HG03460 (cell line): ENCODE results near the gene DET1.
"Not testable (repeated sequence)": the region's sequence is repeated elsewhere in the genome, so short reads cannot be mapped to it uniquely, and the experiment has no call there.

Experiments used
- ATAC-seq: cut with Tn5 transposase; IDR thresholded peaks from one replicate; pipeline ENCODE4 v1.9.1; 2021; ENCODE audit not compliant: unreplicated experiment

Gene DET1

DNA sequence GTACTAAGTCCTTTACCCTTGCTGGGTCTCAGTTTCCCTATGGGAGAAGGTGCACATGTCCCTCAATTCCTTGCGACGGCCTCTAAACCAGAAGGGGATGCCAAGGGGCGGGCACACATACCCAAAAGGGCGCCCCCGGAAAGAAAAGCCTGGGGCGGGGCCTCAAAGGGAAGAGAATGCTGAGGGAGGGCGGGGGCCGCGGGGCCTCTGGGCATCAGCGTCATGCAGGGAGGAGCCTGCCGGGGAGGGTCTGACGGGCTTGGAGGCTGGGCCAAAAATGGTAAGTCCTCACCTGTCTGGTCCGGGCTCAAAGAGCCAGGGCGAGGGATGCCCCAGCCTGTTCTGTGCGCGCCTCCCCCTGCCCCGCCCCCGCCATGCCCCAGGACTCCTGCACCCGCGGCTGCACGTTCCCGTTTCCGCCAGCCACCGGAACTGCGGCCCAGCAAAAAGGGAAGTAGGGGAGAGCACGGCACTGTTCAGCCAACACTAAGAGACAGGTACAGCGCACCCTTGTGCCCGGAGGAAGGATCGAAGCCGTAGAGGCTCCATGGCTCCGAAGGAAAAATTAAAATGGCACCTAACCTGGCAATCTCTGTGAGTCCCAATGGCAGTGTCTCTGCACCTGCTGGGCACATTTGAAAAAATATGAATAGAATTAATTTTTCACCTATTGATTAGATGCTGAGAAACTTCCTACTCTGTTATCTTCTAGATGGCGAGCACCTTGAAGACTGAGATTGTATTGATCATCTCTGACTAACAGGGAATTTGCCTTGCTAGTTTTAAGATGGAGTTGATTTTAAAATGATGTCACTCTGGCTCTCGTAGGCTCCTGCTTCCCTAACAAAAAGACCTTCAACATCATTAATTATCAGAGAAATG is at the start of gene DET1:
DET1 (minus strand) TSS at position 434 of the 882 bp plus-strand sequence. CDS start 14,976 bp downstream, outside the sequence.
- peak; percentile 98 for ATAC-seq

DNA sequence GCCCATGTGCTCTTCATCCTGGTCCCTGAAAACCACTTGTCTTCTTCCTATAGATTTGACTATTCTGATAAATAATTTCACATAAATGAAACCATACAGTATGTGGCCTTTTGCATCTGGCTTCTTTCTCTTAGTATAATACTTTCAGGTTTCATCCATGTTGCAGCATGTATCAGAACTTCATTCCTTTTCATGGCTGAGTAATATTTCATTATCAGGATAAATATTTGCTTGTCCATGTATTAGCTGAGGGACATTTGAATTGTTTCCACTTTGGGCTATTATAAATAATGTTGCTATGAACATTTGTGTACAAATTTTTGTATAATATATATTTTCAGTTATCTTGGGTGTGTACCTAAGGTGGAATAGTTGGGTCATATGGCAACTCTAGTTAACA is 44.9 kb upstream of the DET1 start:
- ATAC-seq, result no peak

DNA sequence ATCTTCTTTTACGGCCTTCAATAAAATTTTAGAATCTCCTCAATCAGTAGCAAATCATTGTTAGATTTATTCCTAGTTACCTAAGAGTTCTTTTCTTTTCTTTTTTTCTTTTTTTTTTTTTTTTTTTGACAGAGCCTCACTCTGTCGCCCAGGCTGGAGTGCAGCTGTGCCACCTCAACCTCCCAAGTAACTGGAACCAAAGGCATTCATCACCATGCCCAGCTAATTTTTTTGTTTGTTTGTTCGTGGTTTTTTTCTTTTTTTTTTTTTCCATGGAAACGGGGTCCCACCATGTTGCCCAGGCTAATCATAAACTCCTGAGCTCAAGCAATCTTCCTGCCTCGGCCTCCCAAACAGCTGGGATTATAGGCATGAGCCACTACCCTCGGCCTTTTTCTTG is 44.3 kb upstream of the DET1 start:
- ATAC-seq, result no peak

DNA sequence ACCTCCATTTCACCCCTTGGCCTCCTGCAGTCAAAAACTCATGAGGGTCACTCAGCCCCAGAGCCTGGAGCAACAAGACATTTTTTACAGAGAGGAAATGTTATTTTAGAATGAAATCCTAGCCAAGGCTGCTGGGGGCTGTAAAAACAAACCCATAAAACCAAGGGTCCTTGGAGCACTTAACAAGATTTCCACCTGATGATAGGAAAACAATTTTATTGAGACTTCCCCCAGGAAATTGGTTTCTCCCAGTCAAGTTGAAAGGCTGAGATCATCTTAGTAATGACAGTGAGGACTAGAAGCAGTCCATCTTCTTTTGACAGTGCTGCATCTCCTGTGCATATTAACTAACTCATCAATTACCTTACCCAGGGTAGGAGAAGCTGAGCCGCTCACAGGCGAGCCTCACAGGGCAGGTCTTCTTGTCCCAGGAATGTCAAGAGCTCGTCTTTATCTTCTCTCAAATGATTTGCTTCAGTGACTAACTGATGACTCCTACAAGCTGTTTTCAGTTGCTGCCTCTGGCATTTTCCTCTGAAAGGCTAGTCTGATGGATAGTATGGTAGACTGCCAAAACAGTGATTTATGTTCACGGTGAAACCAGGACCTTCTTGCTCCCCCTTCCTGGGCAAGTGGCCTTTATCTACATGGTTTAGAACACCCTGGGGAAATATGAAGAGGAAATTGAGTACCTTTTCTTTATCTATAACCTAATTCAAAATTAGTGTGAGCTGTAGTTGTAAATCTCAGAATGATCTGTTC is 40.1 kb upstream of the DET1 start:
- ATAC-seq, result no peak

DNA sequence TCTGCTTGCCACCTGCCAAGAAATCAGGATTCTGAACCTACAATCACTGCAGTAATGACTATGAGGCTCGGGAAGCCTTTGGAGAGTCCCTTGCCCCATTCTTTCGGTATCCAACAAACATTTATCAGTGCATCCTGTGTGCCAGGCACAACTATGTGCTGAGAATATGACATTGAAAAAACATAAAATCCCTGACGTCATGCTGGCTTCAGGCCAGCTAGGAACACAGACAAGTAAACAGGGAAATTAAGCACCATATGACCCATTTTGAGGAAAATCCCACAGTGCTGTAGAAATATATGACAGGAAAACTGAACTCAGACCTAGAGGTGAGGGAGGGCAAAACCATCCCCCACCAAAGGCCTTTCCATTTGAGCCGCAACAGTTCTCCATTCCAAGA is 34.1 kb upstream of the DET1 start:
- ATAC-seq, result no peak

DNA sequence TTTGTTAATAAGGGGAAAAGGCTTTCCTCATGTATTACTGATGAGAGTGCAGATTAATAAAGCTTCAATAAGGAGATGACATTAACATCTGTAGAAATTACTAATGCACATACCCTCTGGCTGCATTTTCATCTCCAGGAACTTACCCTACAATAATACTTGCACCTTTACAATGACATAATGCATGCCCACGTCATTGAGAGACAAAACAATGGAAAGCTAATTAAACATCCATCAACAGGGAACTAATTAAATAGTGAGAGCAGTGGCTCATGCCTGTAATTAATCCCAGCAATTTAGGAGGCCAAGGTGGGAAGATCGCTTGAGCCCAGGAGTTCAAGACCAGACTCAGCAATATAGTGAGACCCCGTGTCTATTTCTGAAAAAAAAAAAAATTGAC is 32.8 kb upstream of the DET1 start:
- no peak for ATAC-seq

DNA sequence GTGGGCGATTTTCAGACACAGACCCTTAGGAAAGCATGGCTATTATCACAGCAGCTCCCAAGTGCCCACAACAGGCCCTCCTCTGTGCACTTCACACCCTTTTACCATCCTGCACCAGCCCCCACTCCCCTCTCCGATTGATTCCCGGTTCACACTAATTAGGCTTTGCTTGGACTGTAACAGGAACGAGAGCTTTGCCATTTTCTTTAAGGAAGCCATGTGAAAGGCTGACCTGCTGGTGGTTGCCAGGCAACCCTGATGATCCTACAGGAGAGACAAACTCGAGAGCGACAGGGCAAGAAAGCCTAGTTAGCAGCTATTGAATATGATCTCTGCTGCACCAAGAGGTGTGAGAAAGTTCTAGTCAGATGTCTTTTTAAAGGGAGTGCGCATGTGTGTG is 28.2 kb upstream of the DET1 start:
- no peak for ATAC-seq

DNA sequence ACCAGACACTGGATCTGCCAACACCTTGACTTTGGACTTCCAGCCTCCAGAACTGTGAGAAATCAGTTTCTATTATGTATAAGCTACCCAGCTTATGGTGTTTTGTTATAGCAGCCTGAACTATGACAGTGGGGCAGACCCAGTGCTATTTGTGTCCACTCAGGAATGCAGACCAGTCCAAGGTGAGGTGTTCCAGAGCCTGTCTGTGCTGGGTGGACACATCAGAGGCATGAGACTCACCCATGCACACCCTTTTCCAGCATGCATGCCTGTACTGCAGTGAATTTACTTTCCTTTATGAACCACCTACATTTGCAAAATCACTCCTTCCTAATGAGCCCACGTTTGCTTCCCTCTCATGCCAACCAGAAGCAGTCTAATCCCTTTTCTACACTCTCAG is 27.6 kb upstream of the DET1 start:
- ATAC-seq, result no peak

DNA sequence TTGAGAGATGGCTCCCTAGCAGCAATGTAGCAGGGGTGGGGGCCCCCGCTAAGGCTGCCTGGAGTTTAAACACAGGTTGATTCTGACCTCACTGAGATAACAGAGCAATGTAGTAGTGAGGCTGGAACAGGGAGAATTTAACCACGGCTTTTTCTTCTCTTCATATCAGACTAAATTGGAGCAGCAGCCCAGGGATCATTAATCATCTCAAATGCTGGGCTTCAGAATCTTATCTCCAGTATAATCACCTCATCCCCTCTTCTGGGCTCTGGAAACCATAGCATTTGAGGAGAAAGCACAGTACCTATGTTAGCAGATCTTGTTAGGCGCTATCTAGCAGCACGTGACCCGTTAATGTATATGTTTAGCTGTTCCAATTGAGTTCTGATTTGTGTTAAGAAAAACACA is 25.4 kb upstream of the DET1 start:
- no peak for ATAC-seq

DNA sequence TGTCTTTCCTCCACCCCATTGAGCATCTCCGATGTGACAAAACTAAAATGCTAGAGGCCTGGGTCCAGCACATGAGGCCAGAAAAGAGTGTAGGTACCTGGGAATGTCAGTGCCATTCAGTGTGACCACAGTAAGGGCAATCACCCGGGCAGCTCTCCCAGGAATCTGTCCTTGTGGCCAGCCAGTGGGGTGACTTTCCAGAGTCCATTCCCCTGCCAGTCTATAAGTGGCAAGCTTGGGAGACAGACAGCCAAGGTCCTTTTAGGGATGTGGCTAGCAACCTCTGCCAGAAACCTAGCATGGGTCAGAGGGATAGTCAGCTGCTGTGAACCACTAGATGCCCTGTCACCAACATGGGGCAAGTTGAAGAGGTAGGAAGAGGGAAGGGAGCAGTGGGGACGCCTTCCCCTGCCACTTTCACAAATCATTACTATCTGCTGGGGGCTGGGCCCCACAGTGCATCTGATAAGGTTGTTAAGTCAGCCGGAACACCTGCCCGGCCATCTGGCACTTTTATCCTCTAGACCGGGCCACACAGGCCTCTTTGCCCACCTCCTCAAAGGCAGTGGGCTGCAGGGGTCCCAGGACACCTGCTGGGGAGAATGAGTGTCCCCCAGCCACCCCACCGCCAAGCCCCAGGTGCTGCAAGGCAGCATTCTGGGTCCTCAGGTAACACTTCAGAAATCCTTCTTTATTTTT is 24.8 kb upstream of the DET1 start:
- no peak for ATAC-seq

DNA sequence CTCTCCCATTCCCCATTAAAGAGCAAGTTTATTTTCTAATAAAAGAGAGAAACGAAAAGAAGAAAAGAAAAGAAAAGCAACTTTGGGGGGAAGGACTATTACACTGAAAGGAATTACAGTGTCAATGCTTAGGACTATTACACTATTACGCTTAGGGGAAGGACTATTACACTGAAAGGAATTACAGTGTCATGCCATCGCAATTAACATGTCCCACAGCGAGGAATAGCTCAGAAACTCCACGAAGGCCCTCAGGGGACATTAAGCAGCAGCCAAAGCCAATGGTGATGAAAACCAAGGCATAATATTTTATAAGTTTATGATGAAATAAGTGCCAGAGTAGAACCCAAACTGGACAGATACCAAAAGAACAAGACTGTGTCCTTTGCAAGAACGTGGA is 22.1 kb upstream of the DET1 start:
- no peak for ATAC-seq

DNA sequence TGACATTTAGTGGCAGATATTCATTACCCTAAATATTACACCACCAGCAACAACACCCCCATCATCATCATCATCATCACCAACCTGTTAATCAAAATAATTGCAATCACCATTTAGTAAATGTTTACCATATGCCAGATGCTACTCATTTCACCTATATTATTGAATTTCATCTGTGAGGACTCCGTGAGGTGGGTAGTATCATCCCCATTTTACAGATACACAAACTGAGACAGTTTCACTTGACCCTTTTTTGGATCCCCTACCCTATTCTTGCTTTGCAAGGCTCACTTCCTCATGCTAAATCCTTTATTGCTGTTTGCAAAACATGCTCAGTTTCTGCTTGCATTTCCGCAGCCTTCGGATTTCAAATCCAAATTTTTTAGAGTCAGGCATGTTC is 18.3 kb upstream of the DET1 start:
- no peak for ATAC-seq

DNA sequence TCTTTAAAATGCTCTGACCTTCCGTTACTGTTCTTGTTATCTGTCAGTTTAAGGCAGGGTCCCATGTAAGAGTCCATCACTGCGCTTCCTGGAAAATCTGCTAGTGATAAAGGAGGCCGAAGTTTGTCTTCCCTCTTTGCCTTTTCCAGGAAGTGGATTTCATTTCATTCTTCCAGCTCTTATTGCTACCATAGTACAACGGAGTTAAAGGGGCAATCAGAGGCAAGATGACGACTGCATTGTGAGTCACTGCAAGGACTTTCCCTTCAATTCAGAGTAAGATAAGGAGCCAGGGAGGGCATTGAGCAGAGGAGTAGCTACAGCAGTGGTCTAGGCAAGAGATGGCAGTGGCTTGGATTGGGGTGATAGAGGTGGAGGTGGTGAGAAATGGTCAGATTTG is 17.2 kb upstream of the DET1 start:
- ATAC-seq, result no peak

DNA sequence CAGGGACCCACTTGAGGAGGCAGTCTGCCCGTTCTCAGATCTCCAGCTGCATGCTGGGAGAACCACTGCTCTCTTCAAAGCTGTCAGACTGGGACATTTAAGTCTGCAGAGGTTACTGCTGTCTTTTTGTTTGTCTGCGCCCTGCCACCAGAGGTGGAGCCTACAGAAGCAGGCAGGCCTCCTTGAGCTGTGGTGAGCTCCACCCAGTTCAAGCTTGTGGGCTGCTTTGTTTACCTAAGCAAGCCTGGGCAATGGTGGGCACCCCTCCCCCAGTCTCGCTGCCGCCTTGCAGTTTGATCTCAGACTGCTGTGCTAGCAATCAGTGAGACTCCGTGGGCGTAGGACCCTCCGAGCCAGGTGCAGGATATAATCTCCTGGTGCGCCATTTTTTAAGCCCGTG is 13.1 kb upstream of the DET1 start:
- ATAC-seq, result not testable (repeated sequence)

DNA sequence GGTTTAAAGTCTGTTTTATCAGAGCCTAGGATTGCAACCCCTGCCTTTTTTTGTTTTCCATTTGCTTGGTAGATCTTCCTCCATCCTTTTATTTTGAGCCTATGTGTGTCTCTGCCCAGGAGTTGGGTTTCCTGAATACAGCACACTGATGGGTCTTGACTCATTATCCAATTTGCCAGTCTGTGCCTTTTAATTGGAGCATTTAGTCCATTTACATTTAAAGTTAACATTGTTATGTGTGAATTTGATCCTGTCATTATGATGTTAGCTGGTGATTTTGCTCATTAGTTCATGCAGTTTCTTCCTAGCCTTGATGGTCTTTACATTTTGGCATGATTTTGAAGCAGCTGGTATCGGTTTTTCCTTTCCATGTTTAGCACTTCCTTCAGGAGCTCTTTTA is 11.5 kb upstream of the DET1 start:
- ATAC-seq, result not testable (repeated sequence)

DNA sequence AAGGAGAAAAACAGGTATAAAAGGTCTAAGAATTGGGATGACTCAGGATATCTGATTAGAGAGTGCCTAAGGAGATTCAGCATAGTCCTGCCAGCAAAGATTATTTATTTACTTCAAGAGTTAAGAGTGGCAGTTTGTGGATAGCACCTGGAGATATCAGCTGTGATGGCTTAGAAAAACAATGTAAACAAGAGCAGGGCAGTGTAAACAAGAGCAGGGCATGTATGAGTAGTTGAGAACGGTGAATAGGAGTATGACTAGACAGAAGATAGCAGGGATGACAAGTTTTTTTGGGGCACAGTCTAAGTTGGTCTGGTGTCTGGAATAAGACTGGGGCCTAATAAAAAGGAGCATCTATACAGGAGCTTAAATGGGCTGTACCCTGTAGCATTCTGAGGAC is 1.5 kb upstream of the DET1 start:
- ATAC-seq, result not testable (repeated sequence)

DNA sequence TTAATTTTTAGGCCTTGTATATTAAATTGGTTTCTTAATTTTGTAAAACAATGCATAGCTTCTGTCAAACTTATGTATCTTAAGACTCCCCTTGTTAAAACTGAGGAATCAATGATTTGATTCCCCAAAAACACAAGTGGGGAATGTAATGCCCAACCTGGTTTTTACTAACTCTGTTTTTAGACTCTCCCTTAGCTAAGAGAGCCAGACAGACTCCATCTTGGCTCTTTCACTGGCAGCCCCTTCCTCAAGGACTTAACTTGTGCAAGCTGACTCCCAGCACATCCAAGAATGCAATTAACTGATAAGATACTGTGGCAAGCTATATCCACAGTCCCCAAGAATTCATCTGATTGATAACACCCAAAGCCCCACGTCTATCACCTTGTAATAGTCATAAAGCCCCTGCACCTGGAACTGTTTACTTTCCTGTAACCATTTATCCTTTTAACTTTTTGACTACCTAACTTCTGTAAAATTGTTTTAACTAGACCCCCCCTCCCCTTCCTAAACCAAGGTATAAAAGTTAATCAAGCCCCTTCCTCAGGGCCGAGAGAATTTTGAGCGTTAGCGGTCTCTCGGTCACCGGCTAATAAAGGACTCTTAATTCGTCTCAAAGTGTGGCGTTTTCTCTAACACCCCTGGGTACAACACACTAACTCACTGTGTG is 768 bp downstream of the DET1 start:
- ATAC-seq, result not testable (repeated sequence)

DNA sequence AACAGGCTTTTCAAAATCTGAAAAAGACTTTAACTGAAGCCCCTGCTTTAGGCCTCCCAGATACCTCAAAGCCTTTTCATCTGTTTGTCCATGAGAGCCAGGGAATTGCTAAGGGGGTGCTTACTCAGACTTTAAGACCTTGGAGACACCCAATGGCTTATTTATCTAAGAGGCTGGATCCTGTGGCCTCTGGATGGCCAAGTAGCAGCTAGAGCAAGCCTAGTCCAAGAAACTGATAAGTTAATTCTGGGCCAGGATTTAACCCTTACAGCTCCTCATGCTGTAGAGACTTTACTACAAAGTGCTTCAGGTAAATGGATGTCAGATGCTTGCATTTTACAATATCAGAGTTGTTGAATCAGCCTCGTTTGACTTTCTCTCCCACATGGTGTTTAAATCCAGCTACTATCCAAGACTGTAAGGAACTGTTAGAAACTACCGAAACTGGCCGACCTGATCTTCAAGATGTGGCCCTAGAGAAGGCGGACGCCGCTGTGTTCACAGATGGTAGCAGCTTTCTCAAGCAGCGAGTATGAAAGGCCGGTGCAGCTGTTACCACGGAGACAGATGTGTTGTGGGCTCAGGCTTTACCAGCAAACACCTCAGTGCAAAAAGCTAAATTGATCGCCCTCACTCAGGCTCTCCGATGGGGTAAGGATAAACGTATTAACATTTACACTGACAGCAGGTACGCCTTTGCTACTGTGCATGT is 3.3 kb downstream of the DET1 start:
- no peak for ATAC-seq

DNA sequence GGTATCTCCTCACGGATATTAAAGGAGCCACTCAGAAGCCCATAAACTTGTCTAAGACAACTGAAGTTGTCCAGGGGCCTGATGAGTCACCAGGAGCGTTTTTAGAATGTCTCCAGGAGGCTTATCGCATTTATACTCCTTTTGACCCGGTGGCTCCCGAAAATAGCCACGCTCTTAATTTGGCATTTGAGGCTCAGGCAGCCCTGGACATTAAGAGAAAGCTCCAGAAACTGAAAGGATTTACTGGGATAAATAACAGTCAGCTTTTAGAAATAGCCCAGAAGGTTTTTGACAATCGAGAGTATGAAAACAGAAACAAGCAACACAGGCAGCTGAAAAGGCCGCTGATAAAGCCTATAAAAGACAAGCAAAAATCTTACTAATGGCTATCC is 4.1 kb downstream of the DET1 start:
- ATAC-seq, result no peak

DNA sequence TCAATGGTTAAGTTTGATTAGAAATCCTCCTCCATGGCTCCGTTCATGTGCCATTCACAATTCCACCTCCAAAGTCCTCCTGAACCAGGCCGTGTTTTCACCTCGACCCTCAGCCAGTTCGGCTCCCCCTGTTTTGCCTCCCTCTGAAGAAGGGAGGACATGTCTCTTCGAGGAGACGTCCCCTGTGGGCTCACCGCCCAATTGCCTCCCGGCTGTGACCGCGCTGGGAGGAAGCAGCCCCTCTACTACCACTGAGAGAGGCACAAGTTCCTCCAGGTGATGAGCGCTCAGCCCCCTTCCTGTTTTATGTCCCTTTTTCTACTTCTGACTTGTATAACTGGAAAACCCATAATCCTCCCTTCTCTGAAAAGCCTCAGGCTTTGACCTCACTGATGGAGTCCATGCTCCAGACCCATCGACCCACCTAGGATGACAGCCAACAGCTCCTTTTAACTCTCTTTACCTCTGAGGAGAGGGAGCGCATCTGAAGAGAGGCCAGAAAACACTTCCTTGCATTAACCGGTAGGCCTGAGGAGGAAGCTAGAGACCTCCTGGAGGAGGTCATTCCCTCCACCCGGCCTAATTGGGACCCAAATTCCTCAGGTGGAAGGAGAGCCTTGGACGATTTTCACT is 4.7 kb downstream of the DET1 start:
- ATAC-seq, result no peak
